Activated effector memory CD4-positive, alpha-beta T cell treated with Interleukin-2 at 50 U/mL for 16 hours (primary cell): ENCODE data around the gene TRAK1.

Experiments
- DNase-seq: peaks from one replicate; pipeline ENCODE4 v3.0.0-alpha.2; 2020

The TRAK1 gene

DNA sequence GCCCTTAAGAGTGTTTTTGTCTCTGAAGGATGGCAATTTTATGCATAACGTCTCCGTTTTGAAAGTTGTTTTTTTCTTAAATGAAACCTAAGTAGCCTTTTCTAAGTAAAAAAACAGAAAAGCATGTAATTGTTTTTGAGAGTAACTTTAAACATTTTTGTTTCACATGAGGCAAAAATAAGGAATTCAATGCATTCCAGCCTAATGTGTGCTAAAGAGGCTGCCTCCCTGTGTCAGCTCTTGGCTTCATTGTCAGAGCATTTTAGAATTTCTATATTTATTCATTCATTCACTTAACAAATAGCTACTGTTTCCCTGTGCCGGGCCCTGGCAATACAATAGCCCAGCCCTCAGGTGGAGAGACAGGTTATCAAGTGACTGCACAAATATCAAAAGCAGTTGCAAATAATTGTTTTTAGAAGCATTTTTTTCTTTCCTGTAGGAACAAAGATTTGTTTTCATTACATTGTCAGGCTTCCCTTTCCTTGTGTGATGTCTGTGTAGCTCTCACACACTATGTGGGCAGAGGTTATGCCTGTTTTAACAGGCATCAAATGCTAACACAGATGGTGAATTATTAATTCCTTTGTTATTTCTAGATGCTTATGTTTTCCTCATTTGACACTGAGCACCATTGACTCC, 93.0 kb downstream of the TRAK1 start:
- DNase-seq, result no peak

DNA sequence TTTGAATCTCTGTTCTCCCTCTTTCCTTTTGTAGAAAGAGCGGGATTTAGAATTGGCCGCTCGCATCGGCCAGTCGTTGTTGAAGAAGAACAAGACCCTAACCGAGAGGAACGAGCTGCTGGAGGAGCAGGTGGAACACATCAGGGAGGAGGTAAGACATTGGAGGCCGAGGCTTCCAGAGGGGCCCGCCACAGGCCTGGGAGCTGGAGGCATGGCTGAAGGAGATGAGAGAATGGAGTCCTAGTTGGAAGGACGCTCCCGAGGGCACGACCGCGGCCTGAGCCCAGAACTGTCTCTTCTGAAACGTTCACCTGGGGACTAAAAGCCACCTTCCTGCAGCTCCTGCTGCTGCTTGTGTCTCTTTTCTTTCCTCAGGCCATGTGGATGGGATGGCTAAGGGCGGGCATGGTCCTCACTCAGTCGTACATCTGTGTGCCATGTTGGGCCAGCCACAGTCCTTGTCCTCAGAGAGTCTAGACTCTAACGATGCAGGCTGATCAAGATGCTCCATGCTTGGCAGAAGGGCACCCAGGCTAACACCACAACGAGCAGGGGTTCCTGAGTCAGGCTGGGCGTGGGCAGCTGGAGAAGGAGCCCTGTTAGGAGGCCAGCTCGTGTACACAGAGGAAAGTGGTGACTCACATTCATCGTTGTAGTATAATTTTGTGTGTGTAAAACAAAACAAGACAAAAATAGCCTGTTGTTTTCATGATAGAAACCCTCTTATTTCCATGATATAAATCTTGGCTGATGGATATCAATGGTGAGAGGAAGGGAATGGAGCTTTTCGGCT, 93.7 kb downstream of the TRAK1 start:
- no peak for DNase-seq

DNA sequence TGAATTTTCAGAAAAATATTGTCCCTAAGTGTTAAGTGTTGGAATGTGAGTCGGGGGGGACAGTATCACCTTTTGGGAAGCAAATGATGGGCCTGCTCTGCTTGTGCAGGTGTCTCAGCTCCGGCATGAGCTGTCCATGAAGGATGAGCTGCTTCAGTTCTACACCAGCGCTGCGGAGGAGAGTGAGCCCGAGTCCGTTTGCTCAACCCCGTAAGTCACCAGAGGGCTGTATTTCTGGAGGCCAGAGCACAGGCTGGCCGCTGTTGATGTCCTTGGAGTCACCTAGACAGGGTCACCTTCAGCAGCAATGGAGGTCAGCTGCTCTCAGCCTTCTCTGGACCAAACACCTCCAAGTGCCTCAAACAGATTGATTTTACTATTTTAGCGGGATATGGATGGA, 96.8 kb downstream of the TRAK1 start:
- no peak for DNase-seq

DNA sequence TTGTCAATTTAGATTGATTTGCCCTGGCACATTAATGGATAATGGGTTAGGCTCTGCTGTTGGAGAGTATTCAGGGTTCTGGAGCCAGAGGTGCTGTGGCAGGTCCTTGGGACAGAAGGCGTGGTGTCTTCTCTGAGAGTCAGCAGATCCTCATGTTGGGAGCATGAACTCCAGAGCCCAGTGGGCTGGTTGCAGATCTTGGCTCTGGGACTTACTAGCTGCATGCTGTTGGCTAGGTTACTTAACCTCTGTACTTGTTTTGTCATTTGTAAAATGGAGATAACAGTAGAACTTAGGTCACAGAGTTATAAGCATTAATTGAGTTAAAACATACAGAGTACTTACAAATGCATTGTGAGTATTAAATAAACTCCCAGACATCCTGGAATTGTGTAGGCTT, 97.2 kb downstream of the TRAK1 start:
- DNase-seq, result no peak

DNA sequence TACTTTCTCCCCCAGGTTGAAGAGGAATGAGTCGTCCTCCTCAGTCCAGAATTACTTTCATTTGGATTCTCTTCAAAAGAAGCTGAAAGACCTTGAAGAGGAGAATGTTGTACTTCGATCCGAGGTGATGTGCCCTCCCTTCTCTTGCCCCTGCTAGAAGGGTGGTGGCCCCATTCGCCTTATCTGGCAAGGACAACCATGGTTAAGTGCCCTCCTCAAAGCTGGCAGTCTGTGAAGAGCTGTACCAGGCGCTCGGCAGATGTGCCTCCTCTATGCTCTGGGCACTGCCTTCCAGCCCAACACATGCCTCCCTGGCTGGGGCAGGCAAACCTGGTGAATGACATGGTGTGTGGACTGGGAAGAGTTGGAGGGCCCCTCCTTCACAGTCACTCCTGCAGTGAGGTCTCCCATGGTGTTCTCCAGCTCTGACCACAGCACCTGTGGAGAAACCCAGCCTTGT, 97.9 kb downstream of the TRAK1 start:
- DNase-seq, result no peak

DNA sequence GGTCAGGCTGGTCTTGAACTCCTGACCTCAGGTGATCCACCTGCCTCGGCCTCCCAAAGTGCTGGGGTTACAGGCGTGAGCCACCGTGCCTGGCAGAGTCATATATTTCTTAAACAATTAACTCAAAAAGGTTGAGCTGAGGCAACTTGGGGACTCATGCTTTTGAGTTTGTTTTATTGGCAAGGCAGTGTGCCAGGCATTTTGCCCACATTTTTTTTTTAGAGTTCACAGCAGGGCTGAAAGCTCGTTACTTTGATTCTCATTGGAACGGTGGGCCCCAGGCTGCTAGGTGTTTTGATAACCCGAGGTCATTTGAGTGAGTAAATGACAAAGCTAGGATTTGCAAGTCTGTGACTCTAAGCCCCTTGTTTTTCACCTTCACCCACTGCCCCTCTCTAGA, 98.6 kb downstream of the TRAK1 start:
- no peak for DNase-seq

DNA sequence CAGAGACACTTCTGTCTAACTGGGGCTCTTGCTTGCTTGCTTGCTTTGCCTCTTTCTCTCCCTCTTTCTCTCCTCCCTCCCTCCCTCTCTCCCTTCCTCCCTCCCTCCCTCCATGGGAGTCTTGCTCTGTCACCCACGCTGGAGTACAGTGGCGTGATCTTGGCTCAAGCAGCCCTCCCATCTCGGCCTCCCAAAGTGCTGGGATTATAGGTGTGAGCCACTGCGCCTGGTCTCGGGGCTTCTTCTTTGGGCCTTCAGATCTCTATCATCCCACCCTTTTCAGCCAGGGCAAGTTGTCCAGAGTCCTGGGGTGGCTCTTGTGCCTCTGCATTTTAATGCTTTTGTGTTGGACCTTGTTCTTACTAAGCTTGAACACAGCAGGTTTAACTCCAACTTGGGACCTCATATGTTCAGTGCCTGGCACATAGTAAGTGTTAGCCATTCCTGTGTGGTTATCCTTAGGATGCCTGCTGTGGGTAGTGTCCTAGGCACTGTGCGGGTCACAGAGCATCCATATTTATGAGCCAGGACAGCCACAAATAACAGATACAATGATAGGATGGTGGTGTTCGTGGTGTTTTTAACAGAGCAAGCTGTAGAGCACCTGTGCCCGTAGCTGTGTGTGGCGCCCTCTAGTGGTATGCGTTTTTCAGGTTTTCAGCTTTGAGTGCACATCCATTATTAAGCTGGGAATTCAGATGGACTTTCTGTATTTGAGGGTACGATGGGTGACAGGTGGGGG, 99.7 kb downstream of the TRAK1 start:
- DNase-seq, result peak; percentile 35

DNA sequence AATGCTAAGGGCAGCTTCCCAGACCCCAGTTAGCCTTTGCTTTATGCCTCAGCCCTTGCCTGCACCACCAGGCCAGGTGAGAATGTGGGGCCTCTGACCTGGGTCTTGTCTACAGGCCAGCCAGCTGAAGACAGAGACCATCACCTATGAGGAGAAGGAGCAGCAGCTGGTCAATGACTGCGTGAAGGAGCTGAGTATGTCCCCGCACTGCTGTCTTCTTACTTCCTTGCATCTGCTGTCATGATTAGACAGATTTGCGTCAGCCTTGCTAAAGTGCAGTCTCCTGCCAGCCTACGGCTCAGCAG, 100.2 kb downstream of the TRAK1 start:
- no peak for DNase-seq

DNA sequence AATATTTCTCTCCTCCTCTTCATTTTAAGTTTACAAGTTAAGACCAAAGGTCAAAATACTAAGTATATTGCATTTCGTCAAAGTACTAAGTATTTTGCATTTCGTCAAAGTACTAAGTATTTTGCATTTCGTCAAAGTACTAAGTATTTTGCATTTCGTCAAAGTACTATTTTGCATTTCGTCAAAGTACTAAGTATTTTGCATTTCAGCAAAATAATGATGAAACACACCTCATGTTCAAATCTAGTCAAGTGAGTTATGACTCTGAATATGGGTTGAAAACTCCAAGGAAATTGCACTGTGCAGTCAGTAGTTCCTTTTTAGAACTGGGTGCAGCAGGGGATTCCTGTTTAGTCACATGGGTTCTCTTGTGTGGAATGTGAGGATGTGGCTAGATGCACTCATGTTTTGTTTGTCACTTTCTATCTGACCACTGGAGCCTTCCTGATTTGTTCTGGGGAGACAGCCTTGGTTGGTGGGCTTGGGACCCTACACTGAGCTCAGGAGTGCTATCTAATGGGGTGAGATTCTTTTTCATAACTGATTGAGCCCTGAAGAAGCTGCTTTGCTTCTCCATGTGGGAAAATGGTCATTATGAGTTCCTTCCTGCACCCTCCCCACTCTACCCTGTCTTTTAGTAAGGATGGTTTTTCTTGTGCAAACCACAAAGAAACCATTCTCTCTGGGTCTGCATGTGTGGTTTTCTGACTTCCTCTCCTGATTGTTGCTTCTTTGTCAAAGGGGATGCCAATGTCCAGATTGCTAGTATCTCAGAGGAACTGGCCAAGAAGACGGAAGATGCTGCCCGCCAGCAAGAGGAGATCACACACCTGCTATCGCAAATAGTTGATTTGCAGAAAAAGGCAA, 101.4 kb downstream of the TRAK1 start:
- no peak for DNase-seq

DNA sequence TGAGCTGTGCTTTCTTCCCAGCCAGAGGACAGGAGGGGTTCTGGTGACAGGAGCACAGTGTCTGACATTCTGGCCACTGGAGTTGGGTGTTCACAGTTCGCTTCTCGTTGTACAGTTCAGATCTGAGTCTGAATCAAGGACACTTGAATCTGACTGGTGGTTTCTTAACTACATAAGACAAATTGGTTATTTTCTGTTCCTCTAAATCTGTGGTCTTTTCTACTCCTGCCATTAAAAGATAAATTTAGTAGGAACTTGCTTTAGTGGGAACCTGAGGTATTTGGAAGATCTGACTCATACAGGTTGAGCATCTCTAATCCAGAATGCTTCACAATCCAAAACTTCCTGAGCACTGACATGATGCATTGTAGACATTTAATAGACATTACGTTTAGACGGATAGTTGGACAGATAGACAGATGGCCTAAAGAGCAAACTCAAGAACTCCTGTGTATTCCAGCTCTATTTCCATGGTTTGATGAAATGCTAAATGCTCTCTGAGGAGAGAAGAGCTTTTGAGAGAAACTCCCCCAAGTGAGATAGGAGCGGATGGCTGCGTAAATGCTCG, 103.9 kb downstream of the TRAK1 start:
- no peak for DNase-seq

DNA sequence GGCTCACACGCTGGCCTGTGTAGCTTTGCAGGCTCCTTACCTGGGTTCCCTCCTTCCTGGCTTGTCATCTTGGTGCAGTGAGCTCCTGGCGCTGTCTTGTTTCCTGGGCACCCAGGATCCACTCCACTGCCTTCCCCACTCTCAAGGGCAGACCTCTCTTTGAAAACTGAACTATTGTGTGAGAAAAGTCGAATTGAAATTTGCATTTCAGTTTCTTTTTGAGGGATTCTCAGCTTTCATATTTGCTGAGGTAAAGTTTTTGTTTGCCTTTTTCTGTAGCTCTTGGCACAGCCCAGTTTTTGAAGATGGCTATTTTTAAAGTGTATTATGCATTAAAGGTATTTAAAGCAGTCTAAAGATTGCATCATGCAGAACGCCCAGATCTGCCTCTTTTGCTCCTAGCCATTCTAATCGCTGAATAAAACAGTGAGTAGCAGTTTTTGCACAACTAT, 104.7 kb downstream of the TRAK1 start:
- DNase-seq, result no peak

DNA sequence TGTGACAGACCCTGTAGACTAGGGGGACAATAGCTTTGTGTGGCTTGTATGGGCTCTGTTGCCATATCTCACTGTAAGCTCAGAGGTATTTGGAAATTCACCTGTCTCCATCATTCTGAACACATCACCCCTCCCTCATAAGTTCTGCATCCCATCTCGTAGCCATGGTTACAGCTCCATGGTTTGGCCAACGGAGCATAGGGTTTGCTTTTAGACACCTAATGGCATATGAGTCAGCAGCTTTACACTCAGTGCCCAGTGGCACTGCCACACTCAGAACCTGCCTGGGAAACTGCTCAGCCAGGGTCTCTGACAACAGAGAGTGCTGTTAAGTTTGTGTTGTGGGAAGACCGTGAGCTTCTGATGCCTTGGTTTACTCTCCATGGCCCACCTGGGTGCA, 107.6 kb downstream of the TRAK1 start:
- DNase-seq, result no peak

DNA sequence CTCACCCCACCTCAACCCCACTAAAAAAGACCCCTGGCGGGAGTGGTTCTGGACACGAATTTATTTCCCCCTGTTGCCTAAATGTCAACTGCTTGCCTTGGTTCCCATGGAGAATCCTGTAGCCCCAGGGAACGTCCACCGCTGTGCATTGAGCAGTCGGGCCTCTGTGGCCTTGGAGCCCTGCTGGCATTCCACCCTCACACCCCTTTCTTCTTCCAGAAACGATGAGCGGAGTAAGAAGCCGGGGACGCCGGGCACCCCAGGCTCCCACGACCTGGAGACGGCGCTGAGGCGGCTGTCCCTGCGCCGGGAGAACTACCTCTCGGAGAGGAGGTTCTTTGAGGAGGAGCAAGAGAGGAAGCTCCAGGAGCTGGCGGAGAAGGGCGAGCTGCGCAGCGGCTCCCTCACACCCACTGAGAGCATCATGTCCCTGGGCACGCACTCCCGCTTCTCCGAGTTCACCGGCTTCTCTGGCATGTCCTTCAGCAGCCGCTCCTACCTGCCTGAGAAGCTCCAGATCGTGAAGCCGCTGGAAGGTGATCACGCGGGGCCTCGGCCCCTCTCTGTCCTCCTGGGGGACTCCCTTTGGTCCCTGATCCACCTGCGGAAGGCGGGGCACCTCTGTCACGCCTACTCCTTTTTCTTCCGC, 111.2 kb downstream of the TRAK1 start:
- no peak for DNase-seq

DNA sequence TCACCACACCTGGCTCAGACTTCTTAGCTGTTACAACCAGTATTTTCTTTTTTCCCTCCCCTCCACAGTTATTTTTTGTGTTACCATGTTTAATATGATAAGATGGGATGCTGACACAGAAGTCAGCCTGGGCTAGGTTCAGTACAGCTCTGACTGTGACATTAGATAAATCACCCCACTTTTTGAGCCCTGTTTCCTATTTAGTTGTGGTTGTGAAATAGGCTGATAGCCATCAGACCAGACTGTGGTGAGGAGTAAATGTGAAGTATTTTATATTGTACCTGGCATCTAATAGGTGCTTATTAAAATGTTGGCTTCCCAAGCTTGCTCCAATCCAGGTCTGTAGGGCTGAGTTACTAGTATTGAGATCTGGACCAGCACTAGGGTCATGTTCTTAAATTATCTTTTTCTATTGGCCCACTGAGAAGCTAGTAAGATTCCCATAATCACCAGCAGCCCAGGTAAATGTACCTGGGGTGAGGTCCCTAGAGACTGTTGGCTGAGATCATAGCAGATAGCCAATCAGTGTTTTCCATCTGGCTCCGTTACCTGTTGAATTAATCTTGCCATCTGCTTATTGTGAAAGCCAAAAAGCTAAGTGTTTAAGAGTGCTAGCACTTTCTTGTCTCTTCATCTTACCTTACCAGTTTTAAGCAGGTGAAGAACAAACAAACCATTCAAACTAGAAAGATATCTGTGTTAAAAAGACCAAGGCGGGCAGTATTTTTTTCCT, 113.9 kb downstream of the TRAK1 start:
- DNase-seq, result no peak

DNA sequence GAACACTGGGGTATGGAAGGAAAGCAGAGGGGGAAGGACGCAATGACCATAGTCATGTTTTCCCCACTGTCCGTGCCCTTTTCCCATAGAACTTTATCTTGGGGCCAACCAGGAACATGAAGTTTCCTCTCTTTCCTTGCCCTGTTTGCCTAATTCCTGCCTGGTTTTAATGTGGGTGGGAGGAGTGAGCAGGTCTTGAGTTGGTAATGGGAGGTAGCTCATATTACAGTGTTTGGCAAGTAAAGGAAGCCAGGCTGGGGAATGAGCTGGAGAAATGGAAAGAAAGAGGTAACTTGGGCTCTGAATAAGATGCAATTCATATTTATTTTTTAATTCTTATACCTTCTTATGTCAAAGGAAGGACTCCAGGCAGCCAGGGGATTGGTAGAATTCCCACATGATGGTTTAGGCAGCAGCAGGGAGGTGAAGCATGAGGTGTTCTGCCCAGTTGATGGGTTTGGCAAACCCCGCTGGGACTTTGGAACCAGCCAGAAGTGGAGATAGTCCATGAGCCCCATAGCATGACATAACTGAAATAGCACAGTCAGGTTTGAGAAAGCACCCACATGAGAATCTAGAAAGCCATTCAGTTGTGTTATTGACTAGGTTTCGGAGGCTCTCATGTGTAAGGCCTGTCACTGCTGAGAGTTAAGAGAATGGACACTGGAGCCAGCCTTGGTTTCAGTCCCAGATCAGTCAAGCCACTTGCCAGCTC, 114.8 kb downstream of the TRAK1 start:
- DNase-seq, result no peak

DNA sequence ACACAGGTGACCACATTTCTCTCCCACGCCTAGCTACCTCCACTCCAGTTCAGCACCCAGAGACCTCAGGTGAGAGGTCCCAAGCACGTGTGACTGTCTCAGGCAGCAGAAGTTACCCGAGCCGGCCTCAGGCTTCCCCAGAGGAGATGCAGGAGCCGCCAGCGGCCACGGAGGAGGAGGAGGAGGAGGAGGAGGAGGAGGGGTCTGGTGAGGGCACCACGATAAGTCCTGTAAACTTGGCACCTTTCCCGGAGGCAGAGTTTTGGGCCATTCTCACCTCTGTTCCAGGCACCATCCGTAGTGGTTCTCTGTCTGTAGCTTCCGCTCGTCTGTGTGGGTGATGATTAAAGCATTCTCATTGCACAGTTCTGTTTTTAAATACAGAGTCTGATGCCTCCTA, 118.8 kb downstream of the TRAK1 start:
- no peak for DNase-seq

DNA sequence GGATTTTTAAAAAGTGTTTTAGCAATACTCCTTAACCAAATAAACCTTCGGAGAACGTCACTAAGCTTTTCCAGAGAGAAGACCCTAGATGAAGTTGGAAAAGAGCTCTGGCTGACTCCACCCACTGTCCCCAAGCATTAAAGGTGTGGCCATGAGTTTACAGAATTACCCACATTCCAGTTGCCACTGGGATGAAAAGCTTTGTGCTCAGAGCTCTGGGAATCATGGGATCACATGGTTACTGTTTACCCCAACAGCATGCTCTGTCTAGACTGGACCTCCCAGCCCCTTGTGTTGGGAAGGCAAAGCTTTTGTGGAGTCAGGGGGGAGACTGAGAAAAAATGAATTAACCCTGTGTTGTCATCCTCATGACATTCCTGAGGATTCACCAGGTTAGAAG, 119.6 kb downstream of the TRAK1 start:
- no peak for DNase-seq

DNA sequence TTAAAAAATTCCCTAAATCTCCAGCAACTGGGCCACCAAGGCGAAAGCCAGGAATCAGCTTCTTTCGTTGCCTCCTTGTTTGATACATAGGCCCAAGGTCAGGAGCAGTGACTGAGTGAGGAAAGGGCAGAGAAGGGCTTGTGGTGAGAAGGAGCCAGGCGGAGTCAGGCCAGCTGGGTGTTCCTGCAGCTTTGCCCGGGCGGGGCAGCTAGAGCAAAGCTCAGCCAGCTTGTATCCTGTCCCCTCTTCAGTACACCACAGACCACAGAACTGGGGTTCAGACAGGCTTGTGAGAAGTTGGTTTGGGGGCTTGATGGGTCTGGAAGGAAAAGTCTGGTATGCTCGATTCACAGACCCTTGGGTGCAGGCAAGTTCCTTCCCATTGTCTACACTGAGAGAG, 122.3 kb downstream of the TRAK1 start:
- DNase-seq, result no peak

DNA sequence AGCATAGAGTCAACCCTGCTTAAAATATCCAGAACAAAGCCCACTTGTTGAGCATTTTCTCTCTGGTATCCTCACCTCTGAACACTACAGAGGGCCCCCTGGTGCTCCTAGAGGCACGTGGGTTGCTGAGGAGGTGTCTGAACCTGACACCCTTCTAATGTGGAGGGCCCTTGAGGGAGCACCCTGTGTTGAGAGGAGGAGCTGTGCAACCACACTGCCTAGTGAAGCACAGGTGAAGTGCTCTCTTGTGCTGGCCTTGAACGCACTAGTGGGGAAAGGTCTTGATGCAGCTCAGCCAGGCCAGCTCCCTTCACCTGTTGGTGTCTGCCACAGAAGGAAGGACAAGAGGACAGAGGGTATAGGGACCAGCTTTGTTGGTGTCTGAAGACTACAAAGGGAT, 122.9 kb downstream of the TRAK1 start:
- DNase-seq, result no peak

DNA sequence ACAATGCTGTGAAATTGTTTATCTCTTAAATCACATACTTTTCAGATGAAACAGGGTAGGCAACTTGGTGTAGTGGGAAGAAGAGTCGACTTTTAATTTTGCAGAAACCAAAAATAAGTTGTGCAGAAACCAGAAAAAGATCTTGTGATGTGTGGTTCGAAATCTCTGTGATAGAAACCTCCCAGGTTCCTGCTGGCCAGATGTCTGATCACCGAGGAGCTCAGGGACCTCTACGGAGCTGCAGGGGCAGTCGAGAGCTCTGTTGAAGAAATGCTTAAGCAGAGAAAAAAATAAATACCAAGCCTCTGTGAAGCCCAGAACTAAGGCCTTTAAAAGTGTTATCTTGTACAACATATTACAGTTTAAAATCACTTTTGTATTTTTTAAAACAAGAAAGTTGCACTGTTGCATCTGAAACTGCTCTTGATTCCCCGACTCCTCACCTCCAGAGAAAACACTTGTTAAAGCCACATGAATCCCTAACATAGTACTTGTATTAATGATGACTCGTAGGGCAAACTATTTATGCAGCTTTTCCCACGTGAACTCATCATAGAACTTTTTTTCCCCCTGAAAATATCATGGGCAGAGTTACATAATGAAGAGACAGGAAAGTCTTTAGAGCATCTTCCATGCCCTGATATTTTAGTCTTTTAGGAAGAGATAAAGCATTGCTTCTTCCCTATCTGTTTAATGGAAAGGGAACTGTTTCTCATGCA, 123.6 kb downstream of the TRAK1 start:
- DNase-seq, result no peak
